ENCODE results near the gene BMP7. TPM values are rescaled to one million over a fixed set of nuclear protein-coding genes. Genes with fewer than 3 reads are reported as not detected.

BMP7 gene
- total and polyA plus RNA-seq, 2 experiments from 2014 or later = 130 to 276 TPM

GRCh38 chr20:57189713-57190112, 76.7 kb downstream of the BMP7 start:
- no peak for DNase-seq (ENCODE audit: low read depth in 1 of 2, low spot score in 1 of 2)
- Histone ChIP-seq H3K4me1 (ENCODE audit: low read depth) (no peaks in the 10 kb centered on the region), H3K36me3 (peaks cover 14% of the 10 kb centered on the region), H3K4me3 (no peak overlapping the region), H3K27me3 (no peaks in the 10 kb centered on the region), H3K9me3 (ENCODE audit: low read depth) (no peaks in the 10 kb centered on the region), H3K27ac (no peak overlapping the region)
- TF ChIP-seq CTCF (IDR thresholded peaks at IDR 0.05; ENCODE audit: low read depth, low read length) = no peak

- Histone ChIP-seq H3K4me3 (no peak overlapping the region), H3K27me3 (no peaks in the 10 kb centered on the region), H3K4me1 (ENCODE audit: low read depth) (no peaks in the 10 kb centered on the region)
Observed at GRCh38 chr20:57188576-57189079, 77.8 kb downstream of the BMP7 start.

GRCh38 chr20:57188056-57188455, 78.4 kb downstream of the BMP7 start:
- Histone ChIP-seq H3K4me1 (ENCODE audit: low read depth) (no peaks in the 10 kb centered on the region), H3K27me3 (no peaks in the 10 kb centered on the region), H3K27ac (no peak overlapping the region), H3K36me3 (peaks cover 14% of the 10 kb centered on the region), H3K9me3 (ENCODE audit: low read depth) (no peaks in the 10 kb centered on the region), H3K4me3 (no peak overlapping the region)
- no peak for TF ChIP-seq CTCF (IDR thresholded peaks at IDR 0.05; ENCODE audit: low read depth, low read length)
- no peak for DNase-seq (ENCODE audit: low read depth in 1 of 2, low spot score in 1 of 2)

More at GRCh38 chr20:57188576-57189079, 77.8 kb downstream of the BMP7 start:
- no peak for TF ChIP-seq CTCF (IDR thresholded peaks at IDR 0.05; ENCODE audit: low read depth, low read length)
- Histone ChIP-seq H3K27ac (no peak overlapping the region), H3K9me3 (ENCODE audit: low read depth) (no peaks in the 10 kb centered on the region), H3K36me3 (peaks cover 9% of the 10 kb centered on the region)
- DNase-seq (ENCODE audit: low read depth in 1 of 2, low spot score in 1 of 2) = no peak

GRCh38 chr20:57187068-57187634, 79.3 kb downstream of the BMP7 start:
- Histone ChIP-seq H3K27ac (no peak overlapping the region), H3K4me1 (ENCODE audit: low read depth) (no peaks in the 10 kb centered on the region), H3K4me3 (no peak overlapping the region), H3K36me3 (peaks cover 18% of the 10 kb centered on the region), H3K27me3 (no peaks in the 10 kb centered on the region), H3K9me3 (ENCODE audit: low read depth) (no peaks in the 10 kb centered on the region)
- no peak for TF ChIP-seq CTCF (IDR thresholded peaks at IDR 0.05; ENCODE audit: low read depth, low read length)
- no peak for DNase-seq (ENCODE audit: low read depth in 1 of 2, low spot score in 1 of 2)

GRCh38 chr20:57186192-57186591, 80.2 kb downstream of the BMP7 start:
- TF ChIP-seq CTCF (IDR thresholded peaks at IDR 0.05; ENCODE audit: low read depth, low read length) = no peak
- H3K4me1 ChIP-seq (ENCODE audit: low read depth) = no peaks in the 10 kb centered on the region

More at GRCh38 chr20:57186192-57186591, 80.2 kb downstream of the BMP7 start:
- no peaks in the 10 kb centered on the region for H3K27me3 ChIP-seq
- no peak overlapping the region for H3K27ac ChIP-seq
- no peak for DNase-seq (ENCODE audit: low read depth in 1 of 2, low spot score in 1 of 2)
- H3K9me3 ChIP-seq (ENCODE audit: low read depth) = no peaks in the 10 kb centered on the region
- H3K4me3 ChIP-seq = no peak overlapping the region
- H3K36me3 ChIP-seq = peaks cover 18% of the 10 kb centered on the region

All from cardiac muscle cell (in vitro differentiated cells and primary cell).